Astrocyte (in vitro differentiated cells and primary cell): ENCODE results near the gene SRGAP1. TPM values are rescaled to one million over a fixed set of nuclear protein-coding genes. Genes with fewer than 3 reads are reported as not detected.
"Not testable (repeated sequence)": the region's sequence is repeated elsewhere in the genome, so short reads cannot be mapped to it uniquely, and the experiment has no call there.

ENCODE experiments used
- DNase-seq: peaks from one replicate; pipeline ENCODE4 v3.0.0-alpha.2; 2010; ENCODE audit warnings: low read depth
- FAIRE-seq: peaks from 2 replicates; lab custom pipeline; 2011; peaks lifted over from hg19 to GRCh38; lab: Jason Lieb, UNC
- H2AFZ ChIP-seq: 2 replicates; pipeline ENCODE4 v1.6.0; 2012; ENCODE audit warnings: low read depth, low read length, inconsistent platforms
- H3K27ac ChIP-seq: 2 replicates; pipeline ENCODE4 v1.5.1; 2011; ENCODE audit warnings: low read depth, low read length, inconsistent platforms
- H3K27me3 ChIP-seq: 2 replicates; pipeline ENCODE4 v1.6.0; 2011; ENCODE audit warnings: low read length, inconsistent platforms; ENCODE audit not compliant: insufficient read depth
- H3K36me3 ChIP-seq: 2 replicates; pipeline ENCODE4 v1.5.1; 2011; ENCODE audit warnings: low read length, inconsistent platforms; ENCODE audit not compliant: insufficient read depth
- H3K4me1 ChIP-seq: 2 replicates; pipeline ENCODE4 v1.5.1; 2011; ENCODE audit warnings: low read length, inconsistent platforms; ENCODE audit not compliant: insufficient read depth
- H3K4me2 ChIP-seq: 2 replicates; pipeline ENCODE4 v1.6.0; 2012; ENCODE audit warnings: low read length, inconsistent platforms
- H3K4me3 ChIP-seq: 2 replicates; pipeline ENCODE4 v1.5.1; 2011; ENCODE audit warnings: low read depth, mild to moderate bottlenecking, low read length, inconsistent platforms; ENCODE audit not compliant: insufficient read depth
- H3K79me2 ChIP-seq: 2 replicates; pipeline ENCODE4 v1.6.0; 2012; ENCODE audit warnings: mild to moderate bottlenecking, low read length, inconsistent platforms; ENCODE audit not compliant: insufficient read depth
- H3K9ac ChIP-seq: 2 replicates; pipeline ENCODE4 v1.6.0; 2012; ENCODE audit warnings: mild to moderate bottlenecking, low read length, inconsistent platforms
- H3K9me3 ChIP-seq: 2 replicates; pipeline ENCODE4 v1.5.1; 2012; ENCODE audit warnings: low read depth, mild to moderate bottlenecking, low read length, inconsistent platforms; ENCODE audit not compliant: insufficient read depth
- H4K20me1 ChIP-seq: 2 replicates; pipeline ENCODE4 v1.6.0; 2012; ENCODE audit warnings: low read length, inconsistent platforms; ENCODE audit not compliant: insufficient read depth
- H3K27ac Mint-ChIP-seq: one replicate; pipeline ENCODE4 v1.8.0; 2021; ENCODE audit warnings: mild to moderate bottlenecking, mixed read lengths; ENCODE audit not compliant: unreplicated experiment
- H3K27me3 Mint-ChIP-seq: one replicate; pipeline ENCODE4 v1.8.0; 2021; ENCODE audit warnings: low read depth, mixed read lengths; ENCODE audit not compliant: unreplicated experiment
- H3K36me3 Mint-ChIP-seq: one replicate; pipeline ENCODE4 v1.8.0; 2021; ENCODE audit warnings: low read depth, mixed read lengths; ENCODE audit not compliant: unreplicated experiment
- H3K4me1 Mint-ChIP-seq: one replicate; pipeline ENCODE4 v1.8.0; 2021; ENCODE audit warnings: low read depth, mixed read lengths; ENCODE audit not compliant: unreplicated experiment
- H3K4me3 Mint-ChIP-seq: one replicate; pipeline ENCODE4 v1.8.0; 2021; ENCODE audit warnings: mild to moderate bottlenecking, moderate library complexity, mixed read lengths; ENCODE audit not compliant: unreplicated experiment
- H3K9me3 Mint-ChIP-seq: one replicate; pipeline ENCODE4 v1.8.0; 2021; ENCODE audit warnings: mild to moderate bottlenecking, mixed read lengths; ENCODE audit not compliant: unreplicated experiment
- EZH2 ChIP-seq: IDR thresholded peaks from 2 replicates; pipeline ENCODE4 v1.6.1; 2012; ENCODE audit warnings: mild to moderate bottlenecking, low read length, inconsistent platforms; ENCODE audit not compliant: insufficient read depth
- total RNA-seq: library from RNA; stranded (reverse); gene quantifications from 2 replicates; pipeline ENCODE4 v1.2.1, GENCODE V29; 2021
- TF ChIP-seq, protein P1 (sequence below): IDR thresholded peaks from 2 replicates; pipeline ENCODE4 v1.5.1; 2011; ENCODE audit warnings: low read depth, mild to moderate bottlenecking, inconsistent platforms, low read length, moderate library complexity; ENCODE audit not compliant: insufficient read depth

SRGAP1 gene
- total RNA-seq, 1 donor from 2014 or later, result 15.2 TPM

DNA sequence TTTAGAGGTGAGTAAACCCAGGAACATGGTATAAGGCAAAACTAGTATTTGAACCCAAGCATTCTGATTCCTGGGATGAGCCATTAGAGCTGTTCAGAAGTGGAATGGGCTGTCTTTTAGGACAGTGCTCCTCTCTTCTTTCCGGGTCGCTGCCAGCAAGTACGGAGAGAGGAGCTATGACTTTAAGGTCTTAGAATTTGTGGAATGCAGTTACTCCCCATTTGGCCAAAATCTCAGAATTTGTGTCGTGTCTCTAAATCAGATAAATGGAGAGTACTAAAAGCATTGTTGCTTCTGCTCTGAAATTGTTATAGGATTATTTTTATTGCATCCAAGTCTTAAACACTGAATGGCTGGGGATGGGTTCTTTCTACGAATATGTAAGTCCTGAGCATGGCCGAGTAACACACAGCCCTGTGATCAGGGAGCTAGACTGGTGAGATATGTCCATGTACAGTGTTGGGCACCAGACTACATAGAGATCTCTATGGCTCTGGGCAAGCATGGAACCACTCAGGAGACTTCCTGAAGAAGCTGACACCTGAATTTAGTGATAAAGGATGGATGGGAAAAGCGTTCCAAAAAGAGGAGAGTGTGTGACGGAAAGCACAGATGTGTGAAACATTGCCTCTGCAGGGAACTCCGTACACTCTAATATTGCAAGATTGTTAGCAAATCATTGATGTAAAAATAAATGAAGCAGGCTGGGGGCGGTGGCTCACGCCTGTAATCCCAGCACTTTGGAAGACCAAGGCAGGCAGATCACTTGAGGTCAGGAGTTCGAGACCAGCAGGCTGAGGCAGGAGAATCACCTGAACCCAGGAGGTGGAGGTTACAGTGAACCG lies 184.7 kb downstream of the SRGAP1 start:
- no peaks in the 10 kb centered on the region for H3K9me3 ChIP-seq
- H3K4me2 ChIP-seq, result peak overlapping the region; percentile 2
- no peak for TF ChIP-seq EZH2
- TF ChIP-seq, protein P1, sequence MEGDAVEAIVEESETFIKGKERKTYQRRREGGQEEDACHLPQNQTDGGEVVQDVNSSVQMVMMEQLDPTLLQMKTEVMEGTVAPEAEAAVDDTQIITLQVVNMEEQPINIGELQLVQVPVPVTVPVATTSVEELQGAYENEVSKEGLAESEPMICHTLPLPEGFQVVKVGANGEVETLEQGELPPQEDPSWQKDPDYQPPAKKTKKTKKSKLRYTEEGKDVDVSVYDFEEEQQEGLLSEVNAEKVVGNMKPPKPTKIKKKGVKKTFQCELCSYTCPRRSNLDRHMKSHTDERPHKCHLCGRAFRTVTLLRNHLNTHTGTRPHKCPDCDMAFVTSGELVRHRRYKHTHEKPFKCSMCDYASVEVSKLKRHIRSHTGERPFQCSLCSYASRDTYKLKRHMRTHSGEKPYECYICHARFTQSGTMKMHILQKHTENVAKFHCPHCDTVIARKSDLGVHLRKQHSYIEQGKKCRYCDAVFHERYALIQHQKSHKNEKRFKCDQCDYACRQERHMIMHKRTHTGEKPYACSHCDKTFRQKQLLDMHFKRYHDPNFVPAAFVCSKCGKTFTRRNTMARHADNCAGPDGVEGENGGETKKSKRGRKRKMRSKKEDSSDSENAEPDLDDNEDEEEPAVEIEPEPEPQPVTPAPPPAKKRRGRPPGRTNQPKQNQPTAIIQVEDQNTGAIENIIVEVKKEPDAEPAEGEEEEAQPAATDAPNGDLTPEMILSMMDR, result no peak
- Mint-ChIP-seq H3K27me3 (no peaks in the 10 kb centered on the region), H3K4me3 (no peak overlapping the region), H3K36me3 (peaks cover 17% of the 10 kb centered on the region), H3K4me1 (peaks cover 13% of the 10 kb centered on the region), H3K27ac (peak overlapping the region; percentile 54), H3K9me3 (peaks cover 2% of the 10 kb centered on the region)
- no peak overlapping the region for H3K27ac ChIP-seq
- H4K20me1 ChIP-seq, result no peaks in the 10 kb centered on the region
- no peak overlapping the region for H2AFZ ChIP-seq
- DNase-seq (peak; percentile 63), FAIRE-seq (no peak)
- peaks cover 6% of the 10 kb centered on the region for H3K4me1 ChIP-seq
- H3K27me3 ChIP-seq, result no peaks in the 10 kb centered on the region
- no peaks in the 10 kb centered on the region for H3K36me3 ChIP-seq
- H3K4me3 ChIP-seq, result no peak overlapping the region
- H3K9ac ChIP-seq, result no peak overlapping the region
- H3K79me2 ChIP-seq, result no peaks in the 10 kb centered on the region

DNA sequence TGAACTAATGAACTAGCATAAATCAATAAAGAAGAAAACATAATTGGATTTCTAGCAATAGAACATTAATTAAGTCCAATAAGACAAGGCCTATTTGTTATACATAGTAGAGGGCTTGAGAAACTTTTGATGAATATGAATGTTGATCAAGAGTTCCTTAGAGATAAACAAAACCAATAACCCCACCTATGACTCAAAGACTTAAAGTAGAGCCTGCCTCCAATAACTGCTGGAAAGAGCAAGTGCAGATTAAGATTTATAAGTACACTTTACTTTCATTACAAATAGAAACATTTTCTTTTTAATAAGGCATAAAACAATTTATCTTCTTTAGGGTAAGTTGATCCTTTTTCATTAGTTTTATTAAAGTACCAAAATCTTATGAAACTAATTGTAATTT lies 185.7 kb downstream of the SRGAP1 start:
- H3K36me3 ChIP-seq, result no peaks in the 10 kb centered on the region
- no peak for FAIRE-seq
- no peak for DNase-seq
- no peaks in the 10 kb centered on the region for H3K9me3 ChIP-seq
- H3K27me3 ChIP-seq, result no peaks in the 10 kb centered on the region
- Mint-ChIP-seq H3K4me3 (no peak overlapping the region), H3K4me1 (peaks cover 17% of the 10 kb centered on the region), H3K36me3 (peaks cover 15% of the 10 kb centered on the region), H3K9me3 (peaks cover 2% of the 10 kb centered on the region), H3K27ac (no peak overlapping the region), H3K27me3 (no peaks in the 10 kb centered on the region)
- H3K4me1 ChIP-seq, result peaks cover 6% of the 10 kb centered on the region
- TF ChIP-seq, protein P1, result no peak
- TF ChIP-seq EZH2, result no peak
- no peak overlapping the region for H3K4me2 ChIP-seq
- H3K9ac ChIP-seq, result no peak overlapping the region
- H3K27ac ChIP-seq, result no peak overlapping the region
- no peaks in the 10 kb centered on the region for H4K20me1 ChIP-seq
- no peaks in the 10 kb centered on the region for H3K79me2 ChIP-seq
- no peak overlapping the region for H2AFZ ChIP-seq
- H3K4me3 ChIP-seq, result no peak overlapping the region

DNA sequence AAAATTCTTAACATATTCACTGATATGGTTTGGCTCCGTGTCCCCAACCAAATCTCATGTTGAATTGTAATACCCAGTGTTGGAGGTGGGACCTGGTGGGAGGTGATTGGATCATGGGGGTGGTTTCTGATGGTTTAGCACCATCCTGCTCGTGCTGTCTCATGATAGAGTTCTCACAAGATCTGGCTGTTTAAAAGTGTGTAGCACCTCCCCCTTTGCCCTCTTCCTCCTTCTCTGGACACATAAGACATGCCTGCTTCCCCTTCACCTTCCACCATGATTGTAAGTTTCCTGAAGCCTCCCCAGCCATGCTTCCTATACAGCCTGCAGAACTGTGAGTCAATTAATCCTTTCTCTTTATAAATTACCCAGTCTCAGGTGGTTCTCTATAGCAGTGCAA lies 189.6 kb downstream of the SRGAP1 start:
- not testable (repeated sequence) for H3K4me3 Mint-ChIP-seq, H3K27me3 Mint-ChIP-seq, H3K9me3 Mint-ChIP-seq, H3K4me1 ChIP-seq, DNase-seq, H3K9ac ChIP-seq, H3K36me3 ChIP-seq, H3K79me2 ChIP-seq, H3K27me3 ChIP-seq, H3K9me3 ChIP-seq, H4K20me1 ChIP-seq, H3K4me2 ChIP-seq, H3K27ac ChIP-seq, FAIRE-seq, H2AFZ ChIP-seq, H3K27ac Mint-ChIP-seq, H3K4me3 ChIP-seq
- H3K36me3 Mint-ChIP-seq, result peaks cover 24% of the 10 kb centered on the region
- peaks cover 16% of the 10 kb centered on the region for H3K4me1 Mint-ChIP-seq
